ENCODE results near the gene P4HTM.

The P4HTM gene

GRCh38 chr3:49025005-49025792, 35.2 kb downstream of the P4HTM start:
- DNase-seq (ENCODE audit: low spot score), result no peak

GRCh38 chr3:49025793-49026520, 35.9 kb downstream of the P4HTM start:
- no peak for DNase-seq (ENCODE audit: low spot score)

- no peak for DNase-seq (ENCODE audit: low spot score)
Observed at GRCh38 chr3:49026536-49026935, 36.5 kb downstream of the P4HTM start.

- DNase-seq (ENCODE audit: low spot score), result no peak
Observed at GRCh38 chr3:49027634-49028033, 37.6 kb downstream of the P4HTM start.

GRCh38 chr3:49028298-49028672, 38.2 kb downstream of the P4HTM start:
- DNase-seq (ENCODE audit: low spot score), result no peak

GRCh38 chr3:49028673-49029562, 38.9 kb downstream of the P4HTM start, which contains the start of gene IMPDH2:
TSS of gene IMPDH2 (minus strand) at chr3:49029398. CDS start at chr3:49029350, 48 bp downstream.
- peak; percentile 95 for DNase-seq (ENCODE audit: low spot score)

GRCh38 chr3:49029563-49029884, 39.5 kb downstream of the P4HTM start:
- DNase-seq (ENCODE audit: low spot score), result no peak

GRCh38 chr3:49030321-49030720, 40.3 kb downstream of the P4HTM start:
- no peak for DNase-seq (ENCODE audit: low spot score)

GRCh38 chr3:49032646-49033304, 42.7 kb downstream of the P4HTM start:
- no peak for DNase-seq (ENCODE audit: low spot score)

GRCh38 chr3:49034650-49035049, 44.6 kb downstream of the P4HTM start:
- DNase-seq (ENCODE audit: low spot score), result no peak

- DNase-seq (ENCODE audit: low spot score), result no peak
Observed at GRCh38 chr3:49035281-49035680, 45.2 kb downstream of the P4HTM start.

GRCh38 chr3:49053543-49053942, 63.5 kb downstream of the P4HTM start:
- DNase-seq (ENCODE audit: low spot score), result no peak

- no peak for DNase-seq (ENCODE audit: low spot score)
Observed at GRCh38 chr3:49054344-49054862, 64.4 kb downstream of the P4HTM start.

Data from kidney capillary endothelial cell (primary cell).